Loucy (cell line): Measurements from ENCODE around the gene GRSF1.

Experiments used
- H2AFZ ChIP-seq: fragments of 200-600 bp; sonication (generic); 2 replicates; pipeline ENCODE4 v1.6.0; 2016; ENCODE audit warnings: antibody characterized with exemption, mild to moderate bottlenecking, low read length, moderate library complexity
- H3F3A ChIP-seq: fragments of 200-600 bp; 2 replicates; pipeline ENCODE4 v1.6.0; 2016; ENCODE audit warnings: antibody characterized with exemption, low read depth, mild to moderate bottlenecking
- H3K27me3 ChIP-seq: fragments of 200-600 bp; sonication (generic); 2 replicates; pipeline ENCODE4 v1.6.1; 2014; ENCODE audit warnings: low read length, mild to moderate bottlenecking; ENCODE audit not compliant: insufficient read depth, poor library complexity, severe bottlenecking
- H3K36me3 ChIP-seq: fragments of 200-600 bp; sonication (generic); 2 replicates; pipeline ENCODE4 v1.6.1; 2016; ENCODE audit warnings: low read length; ENCODE audit not compliant: insufficient read depth
- H3K4me1 ChIP-seq: fragments of 200-600 bp; sonication (generic); 2 replicates; pipeline ENCODE4 v1.5.1; 2014; ENCODE audit warnings: low read length, mild to moderate bottlenecking; ENCODE audit not compliant: insufficient read depth, poor library complexity, severe bottlenecking
- H3K4me2 ChIP-seq: fragments of 200-600 bp; sonication (generic); 2 replicates; pipeline ENCODE4 v1.6.0; 2014; ENCODE audit warnings: antibody characterized with exemption, low read length, low read depth, mild to moderate bottlenecking; ENCODE audit not compliant: poor library complexity, severe bottlenecking
- H3K4me3 ChIP-seq: fragments of 200-600 bp; sonication (generic); 2 replicates; pipeline ENCODE4 v1.5.1; 2014; ENCODE audit warnings: low read length, mild to moderate bottlenecking, mixed read lengths; ENCODE audit not compliant: poor library complexity, severe bottlenecking
- H3K79me2 ChIP-seq: fragments of 200-600 bp; sonication (generic); 2 replicates; pipeline ENCODE4 v1.6.1; 2014; ENCODE audit warnings: low read length; ENCODE audit not compliant: insufficient read depth
- H3K9ac ChIP-seq: fragments of 200-600 bp; sonication (generic); 2 replicates; pipeline ENCODE4 v1.6.0; 2014; ENCODE audit warnings: mild to moderate bottlenecking, low read depth, low read length, moderate library complexity; ENCODE audit not compliant: poor library complexity, severe bottlenecking
- H3K9me2 ChIP-seq: fragments of 200-600 bp; sonication (generic); replicated peaks from 2 replicates; pipeline ENCODE4 v1.6.1; 2016; ENCODE audit warnings: low read depth, low read length, mixed read lengths
- H3K9me3 ChIP-seq: fragments of 200-600 bp; sonication (generic); 2 replicates; pipeline ENCODE4 v1.6.1; 2014; ENCODE audit warnings: mild to moderate bottlenecking, antibody characterized with exemption, low read length, low read depth; ENCODE audit not compliant: insufficient read depth
- H4K20me1 ChIP-seq: fragments of 200-600 bp; sonication (generic); 2 replicates; pipeline ENCODE4 v1.6.0; 2014; ENCODE audit warnings: antibody characterized with exemption, low read length, mild to moderate bottlenecking; ENCODE audit not compliant: insufficient read depth, poor library complexity, severe bottlenecking
- EZH2phosphoT487 ChIP-seq: fragments of 200-600 bp; IDR thresholded peaks from 2 replicates; pipeline ENCODE4 v1.6.1; 2018; ENCODE audit warnings: antibody characterized with exemption, mild to moderate bottlenecking, moderate library complexity, borderline replicate concordance
- TF ChIP-seq, protein P1 (sequence below): fragments of 200-600 bp; sonication (generic); conservative IDR thresholded peaks from 2 replicates; pipeline ENCODE4 v1.5.1; 2014; ENCODE audit warnings: mild to moderate bottlenecking, antibody characterized with exemption, low read length

The GRSF1 gene

DNA sequence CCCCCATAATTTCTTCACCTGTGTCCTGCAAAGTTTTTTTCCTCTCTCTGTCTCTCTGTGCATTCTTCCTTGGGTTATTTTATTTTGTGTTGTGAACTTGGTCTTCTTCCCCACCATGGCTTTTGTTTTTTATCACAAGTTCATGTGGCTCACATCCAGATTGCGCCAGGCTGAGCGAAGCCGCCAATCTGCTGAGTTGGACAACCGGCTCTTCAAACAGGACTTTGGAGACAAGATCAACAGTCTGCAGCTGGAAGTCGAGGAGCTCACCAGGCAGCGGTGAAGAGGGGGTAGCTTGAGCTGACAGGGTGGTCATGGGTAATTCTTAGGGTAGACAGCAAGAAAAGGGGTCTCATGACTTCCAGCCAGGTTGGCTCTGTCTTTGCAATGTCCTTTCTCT is 46.1 kb downstream of the GRSF1 start:
- Histone ChIP-seq H3K4me1 (no peaks in the 10 kb centered on the region), H2AFZ (no peak overlapping the region), H3K9me2 (no peaks in the 10 kb centered on the region), H3K9me3 (no peaks in the 10 kb centered on the region), H3K4me2 (no peak overlapping the region), H3F3A (no peaks in the 10 kb centered on the region), H3K9ac (no peak overlapping the region), H3K36me3 (peaks cover 21% of the 10 kb centered on the region; the same call in 1 of the 2 replicates), H3K27me3 (no peaks in the 10 kb centered on the region), H4K20me1 (no peaks in the 10 kb centered on the region), H3K79me2 (no peaks in the 10 kb centered on the region), H3K4me3 (no peak overlapping the region)
- TF ChIP-seq, protein P1, sequence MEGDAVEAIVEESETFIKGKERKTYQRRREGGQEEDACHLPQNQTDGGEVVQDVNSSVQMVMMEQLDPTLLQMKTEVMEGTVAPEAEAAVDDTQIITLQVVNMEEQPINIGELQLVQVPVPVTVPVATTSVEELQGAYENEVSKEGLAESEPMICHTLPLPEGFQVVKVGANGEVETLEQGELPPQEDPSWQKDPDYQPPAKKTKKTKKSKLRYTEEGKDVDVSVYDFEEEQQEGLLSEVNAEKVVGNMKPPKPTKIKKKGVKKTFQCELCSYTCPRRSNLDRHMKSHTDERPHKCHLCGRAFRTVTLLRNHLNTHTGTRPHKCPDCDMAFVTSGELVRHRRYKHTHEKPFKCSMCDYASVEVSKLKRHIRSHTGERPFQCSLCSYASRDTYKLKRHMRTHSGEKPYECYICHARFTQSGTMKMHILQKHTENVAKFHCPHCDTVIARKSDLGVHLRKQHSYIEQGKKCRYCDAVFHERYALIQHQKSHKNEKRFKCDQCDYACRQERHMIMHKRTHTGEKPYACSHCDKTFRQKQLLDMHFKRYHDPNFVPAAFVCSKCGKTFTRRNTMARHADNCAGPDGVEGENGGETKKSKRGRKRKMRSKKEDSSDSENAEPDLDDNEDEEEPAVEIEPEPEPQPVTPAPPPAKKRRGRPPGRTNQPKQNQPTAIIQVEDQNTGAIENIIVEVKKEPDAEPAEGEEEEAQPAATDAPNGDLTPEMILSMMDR: no peak
- TF ChIP-seq EZH2phosphoT487: no peak

DNA sequence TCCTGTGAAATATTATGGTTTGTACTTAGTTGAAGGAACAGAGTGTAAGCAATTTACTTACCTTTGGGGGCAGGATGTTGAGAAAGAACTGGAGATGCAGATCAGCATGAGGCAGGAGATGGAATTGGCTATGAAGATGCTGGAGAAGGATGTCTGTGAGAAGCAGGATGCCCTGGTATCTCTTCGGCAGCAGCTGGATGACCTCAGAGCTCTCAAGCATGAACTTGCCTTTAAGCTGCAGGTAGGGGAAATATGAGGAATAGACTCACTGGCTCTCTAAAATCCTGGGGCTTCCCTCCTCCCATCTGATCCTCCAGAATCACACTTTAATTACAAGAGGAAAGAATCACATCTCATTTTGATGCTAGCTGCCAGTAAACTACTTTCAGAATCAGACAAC is 51.0 kb downstream of the GRSF1 start:
- peaks cover 33% of the 10 kb centered on the region; the same call in 1 of the 2 replicates for H3K36me3 ChIP-seq
- H3F3A ChIP-seq: no peaks in the 10 kb centered on the region
- no peaks in the 10 kb centered on the region for H3K27me3 ChIP-seq
- H2AFZ ChIP-seq: no peak overlapping the region
- H3K9me3 ChIP-seq: no peaks in the 10 kb centered on the region
- no peak for TF ChIP-seq EZH2phosphoT487
- no peaks in the 10 kb centered on the region for H3K4me1 ChIP-seq
- no peak overlapping the region for H3K4me2 ChIP-seq
- no peaks in the 10 kb centered on the region for H3K79me2 ChIP-seq
- H3K4me3 ChIP-seq: no peak overlapping the region
- no peak overlapping the region for H3K9ac ChIP-seq
- H4K20me1 ChIP-seq: no peaks in the 10 kb centered on the region
- no peaks in the 10 kb centered on the region for H3K9me2 ChIP-seq

DNA sequence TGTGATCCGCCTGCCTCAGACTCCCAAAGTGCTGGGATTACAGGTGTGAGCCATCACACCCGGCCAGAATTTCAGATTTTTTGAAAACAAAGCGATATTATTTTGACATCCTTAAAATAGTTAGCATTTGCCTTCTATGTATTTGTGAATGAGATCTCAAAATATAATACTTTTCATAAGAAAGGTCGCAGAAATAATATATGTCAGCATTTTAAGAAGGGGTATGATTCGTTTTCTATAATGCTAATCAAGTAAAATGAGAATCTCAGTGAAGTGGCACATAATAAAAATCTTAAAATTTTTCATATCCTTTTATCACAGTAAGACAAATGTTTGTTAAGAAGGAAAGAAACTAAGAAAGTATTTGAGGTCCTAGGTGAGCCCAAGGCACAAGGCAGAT is 52.2 kb downstream of the GRSF1 start:
- no peak overlapping the region for H2AFZ ChIP-seq
- TF ChIP-seq, protein P1: no peak
- no peak for TF ChIP-seq EZH2phosphoT487
- H3K4me2 ChIP-seq: no peak overlapping the region
- H3K4me3 ChIP-seq: no peak overlapping the region
- H3K9me3 ChIP-seq: no peaks in the 10 kb centered on the region
- no peaks in the 10 kb centered on the region for H3K4me1 ChIP-seq
- no peaks in the 10 kb centered on the region for H3F3A ChIP-seq
- peaks cover 31% of the 10 kb centered on the region; the same call in 1 of the 2 replicates for H3K36me3 ChIP-seq
- no peaks in the 10 kb centered on the region for H3K27me3 ChIP-seq
- no peak overlapping the region for H3K9ac ChIP-seq
- no peaks in the 10 kb centered on the region for H3K9me2 ChIP-seq
- H3K79me2 ChIP-seq: no peaks in the 10 kb centered on the region
- no peaks in the 10 kb centered on the region for H4K20me1 ChIP-seq

DNA sequence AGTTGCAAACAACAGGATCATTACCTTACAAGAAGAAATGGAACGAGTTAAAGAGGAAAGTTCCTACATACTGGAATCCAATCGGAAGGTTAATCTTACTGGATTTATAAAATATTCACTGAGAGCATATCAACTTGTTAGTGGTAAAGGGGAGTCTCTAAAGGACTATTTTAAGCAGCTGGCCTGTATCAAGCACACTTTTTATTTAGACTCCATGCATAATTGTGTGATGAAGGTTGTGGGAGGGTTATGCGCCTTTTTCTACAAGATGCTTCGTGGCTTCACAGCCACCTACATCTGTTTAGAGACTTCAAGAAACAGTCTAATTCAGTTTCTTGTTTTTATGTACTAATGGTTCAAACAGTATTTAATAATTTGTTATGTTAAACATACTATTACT is 56.6 kb downstream of the GRSF1 start:
- Histone ChIP-seq H4K20me1 (no peaks in the 10 kb centered on the region), H2AFZ (no peak overlapping the region), H3K4me1 (no peaks in the 10 kb centered on the region), H3K27me3 (no peaks in the 10 kb centered on the region), H3K79me2 (no peaks in the 10 kb centered on the region), H3K4me3 (no peak overlapping the region), H3K4me2 (no peak overlapping the region), H3K36me3 (peaks cover 37% of the 10 kb centered on the region), H3F3A (no peaks in the 10 kb centered on the region), H3K9me3 (no peaks in the 10 kb centered on the region), H3K9me2 (no peaks in the 10 kb centered on the region), H3K9ac (no peak overlapping the region)
- TF ChIP-seq EZH2phosphoT487: no peak
- TF ChIP-seq, protein P1: no peak
